ENCODE data around the gene CNTNAP1.
A peak's percentile ranks its signal among the peaks of the same experiment; 100 is the strongest.
"Not testable (repeated sequence)": the region's sequence is repeated elsewhere in the genome, so short reads cannot be mapped to it uniquely, and the experiment has no call there.

Gene CNTNAP1

DNA sequence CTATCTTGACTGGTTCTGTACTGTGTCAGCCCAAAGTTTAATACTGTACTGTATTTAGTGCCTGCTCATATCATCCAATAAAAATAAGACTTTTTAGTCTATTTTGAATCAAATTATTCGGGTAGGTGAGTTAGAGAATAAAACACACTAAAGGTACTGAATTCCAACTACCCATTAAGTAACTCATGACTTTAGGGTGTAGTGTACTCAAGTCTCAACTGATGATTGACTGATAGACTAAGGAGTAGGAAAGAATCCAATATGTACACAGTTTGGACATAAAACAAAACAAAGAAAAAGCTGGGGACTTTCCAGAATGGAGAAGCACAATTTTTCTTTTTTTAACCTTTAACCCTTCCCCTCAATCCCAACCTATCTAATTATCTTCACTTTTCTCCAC lies 58.4 kb downstream of the CNTNAP1 start:
- no peak for DNase-seq (ENCODE audit: low spot score)

- not testable (repeated sequence) for DNase-seq (ENCODE audit: low spot score)
These were observed 60.6 kb downstream of the CNTNAP1 start for GRCh38 chr17:42742916-42743315.

GRCh38 chr17:42743595-42744282 lies 61.4 kb downstream of the CNTNAP1 start:
- peak; percentile 75 for DNase-seq (ENCODE audit: low spot score)

GRCh38 chr17:42744283-42744805 lies 62.0 kb downstream of the CNTNAP1 start:
- DNase-seq (ENCODE audit: low spot score), result peak; percentile 91

DNA sequence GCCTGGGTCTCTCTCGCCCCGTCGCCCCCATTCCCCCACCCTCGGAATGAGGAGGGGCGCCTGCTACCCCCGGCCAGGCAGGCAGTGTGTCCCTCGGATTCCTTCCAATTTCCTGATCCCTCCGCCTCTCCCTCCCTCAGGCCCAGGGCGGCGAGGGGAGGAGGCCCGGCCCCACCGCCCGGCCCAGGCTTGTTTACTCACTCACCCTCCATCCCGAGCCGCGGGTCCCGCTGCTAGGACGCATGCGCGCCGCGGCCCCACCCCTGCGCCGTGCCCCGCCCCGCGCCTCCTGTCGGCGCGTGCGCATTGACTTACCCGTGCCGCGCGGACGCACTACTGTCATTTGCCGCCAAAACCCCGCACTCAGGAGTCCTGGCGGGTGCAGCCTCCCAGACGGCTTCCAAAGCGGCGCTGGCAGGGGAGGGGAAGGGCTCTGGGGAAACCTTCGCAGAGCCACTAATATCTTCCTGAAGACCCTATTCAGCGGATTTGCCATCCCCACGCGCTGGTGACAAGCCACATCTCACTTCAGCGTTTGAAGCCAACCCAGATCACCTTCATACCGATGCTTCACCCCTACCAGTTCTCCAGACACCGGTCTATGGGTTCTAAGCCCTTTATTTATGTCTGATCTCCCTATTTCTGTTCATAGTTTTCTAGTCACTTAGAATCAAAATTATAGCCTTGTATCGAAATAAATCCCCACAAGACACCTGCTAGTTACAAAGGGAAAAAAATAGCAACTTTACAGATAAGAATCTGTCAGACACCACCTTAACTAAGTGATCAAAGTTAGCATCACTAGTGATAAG lies 62.7 kb downstream of the CNTNAP1 start, which contains the start of gene EZH1:
EZH1 (minus strand) TSS at position 235 of the 812 bp plus-strand sequence. CDS start 16,099 bp downstream, outside the sequence.
- peak; percentile 94 for DNase-seq (ENCODE audit: low spot score)

GRCh38 chr17:42748202-42748907 lies 66.0 kb downstream of the CNTNAP1 start:
- DNase-seq (ENCODE audit: low spot score), result no peak

- no peak for DNase-seq (ENCODE audit: low spot score)
These were observed 66.8 kb downstream of the CNTNAP1 start for GRCh38 chr17:42748908-42749798.

Data from RKO (cell line).